Ovary (tissue), 9 donors: ENCODE data around the gene PSMD14. TPM values are rescaled to one million over a fixed set of nuclear protein-coding genes. Genes with fewer than 3 reads are reported as not detected.

Source experiments
- DNase-seq, 5 donors: peaks; one replicate each; pipeline ENCODE4 v3.0.0-alpha.2; 2019 to 2020
- H3K27ac ChIP-seq, 2 donors: fragments of 200-600 bp; one replicate each; pipeline versions ENCODE4 v1.5.1 to v1.8.0; 2019 to 2022
- H3K27me3 ChIP-seq: fragments of 200-600 bp; one replicate; pipeline ENCODE4 v1.8.0; 2022
- H3K36me3 ChIP-seq: fragments of 200-600 bp; sonication (generic); one replicate; pipeline ENCODE4 v1.5.1; 2019
- H3K4me1 ChIP-seq: one replicate; pipeline ENCODE4 v1.8.1; 2013; ENCODE audit warnings: mild to moderate bottlenecking, moderate library complexity; ENCODE audit not compliant: insufficient read depth
- H3K4me3 ChIP-seq: fragments of 200-600 bp; sonication (generic); one replicate; pipeline ENCODE4 v1.5.1; 2017
- H3K9me3 ChIP-seq, 2 donors: fragments of 200-600 bp in 1 of 2; sonication (generic) in 1 of 2; one replicate each; pipeline versions ENCODE4 v1.5.1 to v1.8.1; 2013 to 2019; ENCODE audit warnings: mild to moderate bottlenecking in 1 of 2, moderate library complexity in 1 of 2
- EP300 ChIP-seq: sonication (generic); formaldehyde crosslinking; IDR thresholded peaks from one replicate; pipeline ENCODE4 v1.6.1; 2017; ENCODE audit warnings: antibody characterized with exemption
- POLR2A ChIP-seq: fragments of 450-650 bp; IDR thresholded peaks from one replicate; pipeline ENCODE4 v1.6.1; 2017; ENCODE audit warnings: antibody characterized with exemption, mild to moderate bottlenecking, moderate library complexity
- WGBS, 3 donors: extraction: QIAGEN DNeasy Blood & Tissue Kit in 1 of 3; methylation state at CpG; one replicate each; pipeline versions ENCODE4 v1.1.5 to v1.1.7; 2013 to 2017; 5-methylcytosine and 5-hydroxymethylcytosine counted together
- intact Hi-C, 4 donors: fragments of 100-400 bp; cut with DNase I; formaldehyde crosslinking; loops; one replicate each; pipeline versions ENCODE4 v1.11.0 to v1.15.1; 2022 to 2023
- polyA plus RNA-seq, 2 donors: library from polyadenylated mRNA; stranded (reverse); fragments of 200-250 nt in 1 of 2; fragments of 350-450 nt in 1 of 2; fragmentation: Illumina TruSeq in 1 of 2; extraction: RNeasy Lipid Tissue Mini Kit (QIAGEN cat#74804) in 1 of 2; gene quantifications; one replicate each; pipeline ENCODE4 v1.2.3, GENCODE V29; 2013 to 2014
- total RNA-seq, 7 donors: library from RNA; depleted of rRNA in 2 of 7; stranded (reverse); fragments of >200 nt in 2 of 7; fragmentation: NEBNext Ultra II Directional in 3 of 7; extraction: Animal tissue kit (Norgen Biotek cat#: 25700) in 3 of 7; gene quantifications; one replicate each; pipeline versions ENCODE4 v1.1.0 to v1.2.4, GENCODE V29; 2016 to 2023
- TF ChIP-seq, protein P1 (sequence below), 3 donors: fragments of 450-650 bp in 2 of 3; fragments of 200-600 bp in 1 of 3; IDR thresholded peaks; one replicate each; pipeline versions ENCODE4 v1.5.1 to v1.8.0; 2016 to 2022; ENCODE audit warnings: antibody characterized with exemption in 3 of 3, mild to moderate bottlenecking in 1 of 3
- donor health status: DM: no; HTN: no; CAD: no; lungs with moderate emphysema.
- donor health status: DM: no; HTN: no; CAD: no.
- donor health status: Bipolar disorder and iron deficiency.
- donor health status: DM: yes; HTN: yes; CAD: no.
- donor health status: DM: no; HTN: no; CAD: no.
- donor health status: DM: yes; HTN: yes; CAD: no.

Gene PSMD14
- total and polyA plus RNA-seq, 9 donors = 9.4 to 34.3 (median 19.4) TPM

GRCh38 chr2:161426455-161426921 is 118.3 kb downstream of the PSMD14 start:
- WGBS, 3 donors = 16 to 22% (median 17%) methylated on average over 13 of the region's 13 CpGs
- no peak overlapping the region for H3K27ac ChIP-seq
- no peak for TF ChIP-seq EP300
- no peak for TF ChIP-seq POLR2A
- TF ChIP-seq, protein P1, sequence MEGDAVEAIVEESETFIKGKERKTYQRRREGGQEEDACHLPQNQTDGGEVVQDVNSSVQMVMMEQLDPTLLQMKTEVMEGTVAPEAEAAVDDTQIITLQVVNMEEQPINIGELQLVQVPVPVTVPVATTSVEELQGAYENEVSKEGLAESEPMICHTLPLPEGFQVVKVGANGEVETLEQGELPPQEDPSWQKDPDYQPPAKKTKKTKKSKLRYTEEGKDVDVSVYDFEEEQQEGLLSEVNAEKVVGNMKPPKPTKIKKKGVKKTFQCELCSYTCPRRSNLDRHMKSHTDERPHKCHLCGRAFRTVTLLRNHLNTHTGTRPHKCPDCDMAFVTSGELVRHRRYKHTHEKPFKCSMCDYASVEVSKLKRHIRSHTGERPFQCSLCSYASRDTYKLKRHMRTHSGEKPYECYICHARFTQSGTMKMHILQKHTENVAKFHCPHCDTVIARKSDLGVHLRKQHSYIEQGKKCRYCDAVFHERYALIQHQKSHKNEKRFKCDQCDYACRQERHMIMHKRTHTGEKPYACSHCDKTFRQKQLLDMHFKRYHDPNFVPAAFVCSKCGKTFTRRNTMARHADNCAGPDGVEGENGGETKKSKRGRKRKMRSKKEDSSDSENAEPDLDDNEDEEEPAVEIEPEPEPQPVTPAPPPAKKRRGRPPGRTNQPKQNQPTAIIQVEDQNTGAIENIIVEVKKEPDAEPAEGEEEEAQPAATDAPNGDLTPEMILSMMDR (IDR thresholded peaks at IDR 0.05) = no peak
- no peak for DNase-seq
- intact Hi-C loops = loop anchor here in 1 of 4 donors (5.0 kb wide), 1 partner anchor 1056 kb away; no protein-coding TSS in a partner anchor
- peaks cover 8% of the 10 kb centered on the region for H3K4me1 ChIP-seq
- H3K36me3 ChIP-seq = no peaks in the 10 kb centered on the region
- H3K27me3 ChIP-seq = peaks cover 5% of the 10 kb centered on the region
- no peak overlapping the region for H3K4me3 ChIP-seq
- H3K9me3 ChIP-seq = peaks cover 0 to 11% of the 10 kb centered on the region in 2 donors

DNA sequence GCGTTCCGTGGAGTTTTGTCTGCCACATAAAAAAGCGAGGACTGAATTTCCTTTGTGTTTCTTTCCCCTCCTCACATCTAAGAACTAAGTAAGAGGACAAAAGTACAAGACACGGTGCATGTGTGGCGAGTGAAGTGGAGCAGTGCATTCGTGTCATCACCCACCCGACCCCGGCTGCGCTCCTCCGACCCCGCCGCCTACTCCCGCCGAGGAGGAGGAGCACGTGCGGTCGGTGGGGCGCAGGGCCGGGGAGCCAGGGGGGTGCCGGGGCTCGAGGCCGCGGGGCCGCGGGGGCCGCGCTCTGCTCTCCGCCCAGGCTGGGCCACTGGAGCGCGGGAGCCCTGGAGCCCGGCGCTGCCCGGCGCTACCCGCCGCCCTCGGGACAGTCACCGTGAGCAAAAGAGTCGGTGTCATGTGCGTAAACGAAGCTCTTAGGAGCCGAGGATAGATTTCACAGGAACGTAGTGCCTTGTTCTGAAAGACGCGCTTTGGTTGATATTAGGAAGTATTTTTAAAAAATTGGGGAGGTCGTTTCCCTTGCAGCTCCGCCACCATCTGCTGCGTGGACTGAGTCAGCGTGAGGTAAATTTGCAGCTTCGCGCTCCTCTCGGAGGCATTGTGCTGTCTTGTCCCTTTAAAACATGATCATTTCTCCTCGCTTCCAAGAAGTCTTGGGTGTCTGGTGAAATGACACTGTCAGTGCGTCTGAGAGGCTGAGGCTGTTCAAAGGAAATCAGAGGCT is 118.9 kb downstream of the PSMD14 start:
- peaks cover 5% of the 10 kb centered on the region for H3K27me3 ChIP-seq
- no peak for DNase-seq
- 3 to 5% (median 4%) methylated on average over 52 to 54 of the region's 54 CpGs for WGBS, 3 donors
- H3K36me3 ChIP-seq = no peaks in the 10 kb centered on the region
- peaks cover 8% of the 10 kb centered on the region for H3K4me1 ChIP-seq
- H3K27ac ChIP-seq = no peak overlapping the region
- no peak overlapping the region for H3K4me3 ChIP-seq
- intact Hi-C loops = loop anchor here in 1 of 4 donors (5.0 kb wide), 1 partner anchor 1055 kb away; no protein-coding TSS in a partner anchor
- peaks cover 0 to 11% of the 10 kb centered on the region in 2 donors for H3K9me3 ChIP-seq
- TF ChIP-seq, protein P1 (IDR thresholded peaks at IDR 0.05) = no peak
- TF ChIP-seq POLR2A = no peak
- TF ChIP-seq EP300 = no peak

- Histone ChIP-seq H3K9me3 (peaks cover 0 to 11% of the 10 kb centered on the region in 2 donors), H3K27me3 (peaks cover 5% of the 10 kb centered on the region), H3K27ac (no peak overlapping the region), H3K36me3 (no peaks in the 10 kb centered on the region), H3K4me3 (no peak overlapping the region), H3K4me1 (peaks cover 8% of the 10 kb centered on the region)
- TF ChIP-seq, protein P1 (IDR thresholded peaks at IDR 0.05) = no peak
- no peak for DNase-seq
- WGBS, 3 donors = 32 to 44% (median 34%) methylated on average over 64 of the region's 64 CpGs
- intact Hi-C loops = loop anchor here in 1 of 4 donors (5.0 kb wide), 1 partner anchor 1054 kb away; no protein-coding TSS in a partner anchor
Observed at GRCh38 chr2:161427664-161428587, 119.7 kb downstream of the PSMD14 start.

DNA sequence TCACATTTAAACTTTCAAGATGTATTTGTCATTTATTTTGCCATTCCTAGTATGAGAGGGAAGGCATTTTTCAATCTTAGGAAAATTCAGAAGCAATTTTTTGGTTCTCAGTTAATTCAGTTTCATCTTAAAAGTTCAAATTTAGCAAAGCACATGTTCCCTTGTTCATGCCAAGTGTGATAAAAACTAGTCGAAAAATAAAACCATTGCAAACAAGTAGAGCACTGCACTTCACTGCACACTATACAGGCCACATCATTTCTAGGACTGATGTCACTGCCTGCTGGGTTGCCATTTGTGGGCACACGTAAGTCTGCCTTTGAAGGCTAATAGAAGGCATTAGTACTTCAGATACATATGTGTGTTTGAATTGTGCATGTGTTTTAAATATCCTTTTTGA is 122.2 kb downstream of the PSMD14 start:
- intact Hi-C loops = no loop called here
- DNase-seq = no peak
- TF ChIP-seq, protein P1 (IDR thresholded peaks at IDR 0.05) = no peak
- TF ChIP-seq EP300 (no peak), POLR2A (no peak)
- Histone ChIP-seq H3K4me3 (no peak overlapping the region), H3K36me3 (no peaks in the 10 kb centered on the region), H3K4me1 (peaks cover 2% of the 10 kb centered on the region), H3K27ac (no peak overlapping the region), H3K9me3 (peaks cover 0 to 4% of the 10 kb centered on the region in 2 donors), H3K27me3 (peaks cover 5% of the 10 kb centered on the region)
- 47 to 56% (median 49%) methylated on average over 2 of the region's 2 CpGs for WGBS, 3 donors
